ENCODE data around the gene NMNAT2. TPM values are rescaled to one million over a fixed set of nuclear protein-coding genes. Genes with fewer than 3 reads are reported as not detected.

Gene NMNAT2
- total RNA-seq, 1 experiment from 2014 or later, result 8.2 TPM

- DNase-seq (ENCODE audit: low read depth), result peak; percentile 46
Measured at GRCh38 chr1:183365676-183366075, 52.5 kb downstream of the NMNAT2 start.

GRCh38 chr1:183365093-183365492, 53.1 kb downstream of the NMNAT2 start:
- DNase-seq (ENCODE audit: low read depth), result no peak

GRCh38 chr1:183363972-183364371, 54.2 kb downstream of the NMNAT2 start:
- no peak for DNase-seq (ENCODE audit: low read depth)

- DNase-seq (ENCODE audit: low read depth), result no peak
Measured at GRCh38 chr1:183361081-183361480, 57.1 kb downstream of the NMNAT2 start.

- DNase-seq (ENCODE audit: low read depth), result no peak
Measured at GRCh38 chr1:183360473-183360872, 57.7 kb downstream of the NMNAT2 start.

GRCh38 chr1:183356534-183357182, 61.5 kb downstream of the NMNAT2 start:
- no peak for DNase-seq (ENCODE audit: low read depth)

- no peak for DNase-seq (ENCODE audit: low read depth)
Measured at GRCh38 chr1:183355797-183356196, 62.4 kb downstream of the NMNAT2 start.

GRCh38 chr1:183355181-183355580, 63.0 kb downstream of the NMNAT2 start:
- no peak for DNase-seq (ENCODE audit: low read depth)

- peak; percentile 59 for DNase-seq (ENCODE audit: low read depth)
Measured at GRCh38 chr1:183353597-183353996, 64.6 kb downstream of the NMNAT2 start.

GRCh38 chr1:183349201-183349711, 68.9 kb downstream of the NMNAT2 start:
- peak; percentile 33 for DNase-seq (ENCODE audit: low read depth)

- no peak for DNase-seq (ENCODE audit: low read depth)
Measured at GRCh38 chr1:183346276-183346732, 71.9 kb downstream of the NMNAT2 start.

GRCh38 chr1:183339556-183340167, 78.5 kb downstream of the NMNAT2 start:
- DNase-seq (ENCODE audit: low read depth), result peak; percentile 37

- peak; percentile 50 for DNase-seq (ENCODE audit: low read depth)
Measured at GRCh38 chr1:183331091-183331742, 87.0 kb downstream of the NMNAT2 start.

- no peak for DNase-seq (ENCODE audit: low read depth)
Measured at GRCh38 chr1:183330335-183330734, 87.8 kb downstream of the NMNAT2 start.

GRCh38 chr1:183328371-183328770, 89.8 kb downstream of the NMNAT2 start:
- DNase-seq (ENCODE audit: low read depth), result peak; percentile 65

GRCh38 chr1:183327434-183328290, 90.5 kb downstream of the NMNAT2 start:
- DNase-seq (ENCODE audit: low read depth), result no peak

- DNase-seq (ENCODE audit: low read depth), result no peak
Measured at GRCh38 chr1:183323849-183324683, 94.1 kb downstream of the NMNAT2 start.

GRCh38 chr1:183319606-183320005, 98.6 kb downstream of the NMNAT2 start:
- no peak for DNase-seq (ENCODE audit: low read depth)

GRCh38 chr1:183319051-183319450, 99.1 kb downstream of the NMNAT2 start:
- DNase-seq (ENCODE audit: low read depth), result peak; percentile 50

- DNase-seq (ENCODE audit: low read depth), result peak; percentile 85
Measured at GRCh38 chr1:183318433-183318832, 99.7 kb downstream of the NMNAT2 start.

All from M059J (cell line).